GM03348 (cell line): ENCODE results near the gene MEGF9.

ENCODE experiments used
- DNase-seq: peaks from one replicate; pipeline ENCODE4 v3.0.0; 2012; ENCODE audit warnings: low spot score

MEGF9 gene

GRCh38 chr9:120621941-120622340, 92.3 kb downstream of the MEGF9 start:
- DNase-seq, result no peak

- DNase-seq, result peak; percentile 74
Observed at GRCh38 chr9:120619751-120620655, 94.3 kb downstream of the MEGF9 start.

- peak; percentile 61 for DNase-seq
Observed at GRCh38 chr9:120616966-120617935, 97.0 kb downstream of the MEGF9 start.

GRCh38 chr9:120612218-120612617, 102.1 kb downstream of the MEGF9 start:
- DNase-seq, result no peak

GRCh38 chr9:120611690-120612068, 102.6 kb downstream of the MEGF9 start:
- no peak for DNase-seq

- no peak for DNase-seq
Observed at GRCh38 chr9:120610975-120611689, 103.1 kb downstream of the MEGF9 start.

- DNase-seq, result no peak
Observed at GRCh38 chr9:120609636-120610035, 104.6 kb downstream of the MEGF9 start.

- no peak for DNase-seq
Observed at GRCh38 chr9:120608421-120608820, 105.8 kb downstream of the MEGF9 start.

GRCh38 chr9:120603591-120603990, 110.7 kb downstream of the MEGF9 start:
- DNase-seq, result no peak

- DNase-seq, result no peak
Observed at GRCh38 chr9:120603010-120603409, 111.3 kb downstream of the MEGF9 start.

GRCh38 chr9:120593955-120594277, 120.4 kb downstream of the MEGF9 start:
- no peak for DNase-seq

- DNase-seq, result no peak
Observed at GRCh38 chr9:120593250-120593954, 120.9 kb downstream of the MEGF9 start.

- no peak for DNase-seq
Observed at GRCh38 chr9:120592210-120592609, 122.1 kb downstream of the MEGF9 start.

- DNase-seq, result no peak
Observed at GRCh38 chr9:120587328-120587727, 126.9 kb downstream of the MEGF9 start.

- DNase-seq, result peak; percentile 69
Observed at GRCh38 chr9:120583958-120584369, 130.3 kb downstream of the MEGF9 start.

- peak; percentile 97 for DNase-seq
Observed at GRCh38 chr9:120580051-120580896, 134.0 kb downstream of the MEGF9 start, which contains the start of gene CDK5RAP2. TSS of gene CDK5RAP2 (minus strand) at chr9:120580167. CDS start at chr9:120579978, 189 bp downstream.

GRCh38 chr9:120579139-120580050, 134.9 kb downstream of the MEGF9 start:
- peak; percentile 41 for DNase-seq

- no peak for DNase-seq
Observed at GRCh38 chr9:120574473-120574872, 139.8 kb downstream of the MEGF9 start.

GRCh38 chr9:120572472-120572871, 141.8 kb downstream of the MEGF9 start:
- DNase-seq, result no peak
